SK-N-SH treated with all-trans-retinoic acid at 6 μM for 48 hours (cell line): ENCODE results near the gene LY6G6C.

Experiments used
- BACH2 ChIP-seq: fragments of 250-450 bp; sonication (Bioruptor Pico); IDR thresholded peaks from 2 replicates; pipeline ENCODE4 v1.9.0; 2021; ENCODE audit warnings: mild to moderate bottlenecking, borderline replicate concordance
- CSDC2 ChIP-seq: fragments of 250-450 bp; sonication (Bioruptor Pico); IDR thresholded peaks from 2 replicates; pipeline ENCODE4 v1.5.0; 2020; ENCODE audit warnings: mild to moderate bottlenecking, moderate library complexity
- ESRRG ChIP-seq: fragments of 250-450 bp; sonication (Bioruptor Pico); IDR thresholded peaks from 2 replicates; pipeline ENCODE4 v1.6.1; 2021; ENCODE audit warnings: mild to moderate bottlenecking
- GLIS3 ChIP-seq: fragments of 250-450 bp; sonication (Bioruptor Pico); IDR thresholded peaks from 2 replicates; pipeline ENCODE4 v1.5.0; 2020; ENCODE audit warnings: mild to moderate bottlenecking, moderate library complexity
- OSR1 ChIP-seq: fragments of 250-450 bp; sonication (Bioruptor Pico); IDR thresholded peaks from 2 replicates; pipeline ENCODE4 v1.8.0; 2022; ENCODE audit warnings: moderate library complexity, mild to moderate bottlenecking, inconsistent platforms
- RARB ChIP-seq: fragments of 250-450 bp; sonication (Bioruptor Pico); IDR thresholded peaks from 2 replicates; pipeline ENCODE4 v1.8.0; 2021; ENCODE audit warnings: mild to moderate bottlenecking, moderate library complexity
- SNAI2 ChIP-seq: fragments of 250-450 bp; sonication (Bioruptor Pico); IDR thresholded peaks from 2 replicates; pipeline ENCODE4 v1.5.0; 2020; ENCODE audit warnings: mild to moderate bottlenecking, moderate library complexity
- TCF4 ChIP-seq: fragments of 250-450 bp; sonication (Bioruptor Pico); IDR thresholded peaks from 2 replicates; pipeline ENCODE4 v1.8.0; 2021; ENCODE audit warnings: mild to moderate bottlenecking, moderate library complexity, borderline replicate concordance
- ZFP3 ChIP-seq: fragments of 250-450 bp; sonication (Bioruptor Pico); IDR thresholded peaks from 2 replicates; pipeline ENCODE4 v1.5.0; 2020; ENCODE audit warnings: mild to moderate bottlenecking, moderate library complexity
- ZFP30 ChIP-seq: fragments of 450-650 bp; formaldehyde crosslinking; IDR thresholded peaks from 2 replicates; pipeline ENCODE4 v1.5.0; 2022; ENCODE audit warnings: mild to moderate bottlenecking, moderate library complexity
- ZNF565 ChIP-seq: fragments of 450-650 bp; formaldehyde crosslinking; conservative IDR thresholded peaks from 2 replicates; pipeline ENCODE4 v1.5.0; 2020; ENCODE audit warnings: low read depth, mild to moderate bottlenecking, moderate library complexity
- ZNF70 ChIP-seq: fragments of 450-650 bp; formaldehyde crosslinking; IDR thresholded peaks from 2 replicates; pipeline ENCODE4 v1.5.0; 2020; ENCODE audit warnings: mild to moderate bottlenecking, moderate library complexity
- TF ChIP-seq, protein P1 (sequence below): fragments of 250-450 bp; sonication (Bioruptor Pico); IDR thresholded peaks from 2 replicates; pipeline ENCODE4 v1.8.0; 2020; ENCODE audit warnings: mild to moderate bottlenecking, moderate library complexity, borderline replicate concordance
- TF ChIP-seq, protein P2 (sequence below): fragments of 250-450 bp; sonication (Bioruptor Pico); IDR thresholded peaks from 2 replicates; pipeline ENCODE4 v1.5.1; 2020; ENCODE audit warnings: low read depth, mild to moderate bottlenecking, moderate library complexity

DNA sequence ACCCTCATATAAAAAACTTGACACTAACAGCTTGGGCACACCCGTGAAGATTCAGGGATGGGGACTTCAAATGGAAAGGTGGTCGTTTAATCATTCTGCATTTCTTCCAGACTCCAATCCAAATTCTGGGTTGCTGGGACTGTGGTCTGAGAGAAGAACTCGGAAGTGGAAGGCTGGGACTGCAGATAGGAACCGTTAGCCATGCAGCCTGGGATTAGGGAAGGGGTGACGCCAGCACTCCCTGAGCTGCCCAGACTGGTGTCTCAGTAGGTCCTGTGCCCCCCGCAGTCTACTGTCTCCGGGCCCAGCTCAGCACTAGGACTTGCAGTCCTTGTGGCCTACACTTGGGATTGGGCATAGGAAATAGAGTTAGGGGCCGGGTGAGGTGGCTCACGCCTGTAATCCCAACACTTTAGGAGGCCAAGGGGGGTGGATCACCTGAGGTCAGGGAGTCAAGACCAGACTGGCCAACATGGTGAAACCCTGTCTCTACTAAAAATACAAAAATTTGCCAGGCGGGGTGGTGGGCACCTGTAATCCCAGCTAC, 15.3 kb upstream of the LY6G6C start:
- TF ChIP-seq, protein P1, sequence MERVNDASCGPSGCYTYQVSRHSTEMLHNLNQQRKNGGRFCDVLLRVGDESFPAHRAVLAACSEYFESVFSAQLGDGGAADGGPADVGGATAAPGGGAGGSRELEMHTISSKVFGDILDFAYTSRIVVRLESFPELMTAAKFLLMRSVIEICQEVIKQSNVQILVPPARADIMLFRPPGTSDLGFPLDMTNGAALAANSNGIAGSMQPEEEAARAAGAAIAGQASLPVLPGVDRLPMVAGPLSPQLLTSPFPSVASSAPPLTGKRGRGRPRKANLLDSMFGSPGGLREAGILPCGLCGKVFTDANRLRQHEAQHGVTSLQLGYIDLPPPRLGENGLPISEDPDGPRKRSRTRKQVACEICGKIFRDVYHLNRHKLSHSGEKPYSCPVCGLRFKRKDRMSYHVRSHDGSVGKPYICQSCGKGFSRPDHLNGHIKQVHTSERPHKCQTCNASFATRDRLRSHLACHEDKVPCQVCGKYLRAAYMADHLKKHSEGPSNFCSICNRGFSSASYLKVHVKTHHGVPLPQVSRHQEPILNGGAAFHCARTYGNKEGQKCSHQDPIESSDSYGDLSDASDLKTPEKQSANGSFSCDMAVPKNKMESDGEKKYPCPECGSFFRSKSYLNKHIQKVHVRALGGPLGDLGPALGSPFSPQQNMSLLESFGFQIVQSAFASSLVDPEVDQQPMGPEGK (CRISPR knock-in tag): no peak
- TF ChIP-seq ZNF70 (CRISPR knock-in tag) (no peak), ZFP30 (CRISPR knock-in tag) (no peak), GLIS3 (CRISPR knock-in tag) (no peak), BACH2 (CRISPR knock-in tag) (no peak), RARB (CRISPR knock-in tag) (no peak), SNAI2 (CRISPR knock-in tag) (no peak), OSR1 (CRISPR knock-in tag) (no peak), TCF4 (CRISPR knock-in tag) (no peak), ZNF565 (no peak), ZFP3 (CRISPR knock-in tag) (no peak), CSDC2 (CRISPR knock-in tag) (no peak), ESRRG (CRISPR knock-in tag) (no peak)
- TF ChIP-seq, protein P2, sequence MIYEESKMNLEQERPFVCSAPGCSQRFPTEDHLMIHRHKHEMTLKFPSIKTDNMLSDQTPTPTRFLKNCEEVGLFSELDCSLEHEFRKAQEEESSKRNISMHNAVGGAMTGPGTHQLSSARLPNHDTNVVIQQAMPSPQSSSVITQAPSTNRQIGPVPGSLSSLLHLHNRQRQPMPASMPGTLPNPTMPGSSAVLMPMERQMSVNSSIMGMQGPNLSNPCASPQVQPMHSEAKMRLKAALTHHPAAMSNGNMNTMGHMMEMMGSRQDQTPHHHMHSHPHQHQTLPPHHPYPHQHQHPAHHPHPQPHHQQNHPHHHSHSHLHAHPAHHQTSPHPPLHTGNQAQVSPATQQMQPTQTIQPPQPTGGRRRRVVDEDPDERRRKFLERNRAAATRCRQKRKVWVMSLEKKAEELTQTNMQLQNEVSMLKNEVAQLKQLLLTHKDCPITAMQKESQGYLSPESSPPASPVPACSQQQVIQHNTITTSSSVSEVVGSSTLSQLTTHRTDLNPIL (CRISPR knock-in tag): no peak
